HG03097 (cell line): ENCODE results near the gene FADS3.
A peak's percentile ranks its signal among the peaks of the same experiment; 100 is the strongest.

Experiments
- ATAC-seq: cut with Tn5 transposase; IDR thresholded peaks from one replicate; pipeline ENCODE4 v1.9.1; 2021; ENCODE audit not compliant: unreplicated experiment, low FRiP score

FADS3 gene

DNA sequence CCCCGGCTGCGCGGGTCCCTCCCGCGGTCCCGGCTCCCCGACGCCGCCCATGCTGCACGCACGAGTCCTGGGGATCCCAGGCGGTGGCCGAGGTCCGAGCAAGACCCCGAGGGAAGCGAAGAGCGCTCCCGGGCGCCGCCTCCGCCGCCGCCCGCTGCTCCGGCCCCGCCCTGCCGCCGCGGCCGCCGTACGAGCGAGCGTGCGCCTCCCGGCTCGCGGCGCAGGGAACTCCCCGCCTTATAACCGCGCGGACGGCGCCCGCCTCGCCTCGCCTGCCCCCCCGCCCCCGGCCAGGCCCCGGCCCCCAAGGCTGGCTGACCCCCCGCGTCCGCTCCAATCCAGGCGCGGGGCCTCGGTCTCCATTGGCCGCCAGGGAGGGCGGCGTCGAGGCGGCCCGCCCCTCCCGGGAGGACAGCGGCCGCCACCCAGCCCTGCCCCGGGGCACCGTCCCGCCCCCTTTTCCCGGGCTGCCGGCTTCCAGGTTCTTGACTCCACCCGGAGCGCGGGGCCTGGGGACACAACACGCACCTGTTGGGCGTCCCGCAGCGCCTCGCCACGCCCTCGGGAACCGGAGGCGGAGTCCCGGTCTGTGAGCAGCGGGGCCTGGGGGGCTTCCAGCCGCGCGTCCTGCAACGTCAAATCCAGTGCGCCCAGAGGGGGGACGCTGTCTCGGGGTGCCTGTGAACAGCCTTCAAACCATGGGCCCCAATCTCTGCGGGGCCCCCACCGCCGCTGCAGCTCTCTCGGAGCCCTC is at the start of gene FADS3:
Gene FADS3, minus strand, starts transcription at position 215 of the 754 bp plus-strand sequence. Its CDS starts 164 bp downstream, at position 51.
- ATAC-seq, result peak; percentile 50

DNA sequence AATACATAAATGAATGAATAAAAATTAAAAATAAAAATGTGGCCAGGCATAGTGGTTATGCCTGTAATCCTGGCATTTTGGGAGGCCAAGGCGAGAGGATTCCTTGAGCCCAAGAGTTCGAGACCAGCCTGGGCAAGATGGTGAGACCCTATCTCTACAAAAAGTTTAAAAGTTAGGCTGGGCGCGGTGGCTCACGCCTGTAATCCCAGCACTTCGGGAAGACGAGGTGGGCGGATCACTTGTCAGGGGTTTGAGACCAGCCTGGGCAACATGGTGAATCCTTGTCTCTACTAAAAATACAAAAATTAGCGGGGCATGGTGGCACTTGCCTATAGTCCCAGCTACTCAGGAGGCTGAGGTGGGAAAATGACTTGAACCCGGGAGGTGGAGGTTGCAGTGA is 49.1 kb upstream of the FADS3 start:
- ATAC-seq, result no peak

GRCh38 chr11:61935861-61936260 is 44.5 kb upstream of the FADS3 start:
- ATAC-seq, result no peak

DNA sequence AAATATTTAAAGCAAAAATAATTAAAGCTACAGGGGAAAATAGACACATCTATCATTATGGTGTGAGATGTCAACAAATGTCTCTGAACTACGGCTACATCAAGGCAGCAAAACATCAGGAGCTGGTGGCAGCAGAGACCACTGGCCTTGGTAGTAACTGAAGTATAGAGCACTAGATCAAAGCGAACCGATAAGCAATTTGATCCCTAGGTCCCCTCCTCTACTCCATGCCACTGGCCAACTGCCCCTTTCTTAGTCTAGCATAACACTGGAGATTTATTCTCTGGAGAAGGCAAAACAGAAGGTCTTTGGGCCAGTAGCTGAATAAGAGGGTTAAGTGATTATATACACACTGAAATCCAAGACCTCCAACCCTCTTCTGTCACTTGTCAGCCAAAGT is 39.6 kb upstream of the FADS3 start:
- ATAC-seq, result no peak

- ATAC-seq, result no peak
Observed at GRCh38 chr11:61928606-61929005, 37.3 kb upstream of the FADS3 start.

GRCh38 chr11:61927501-61927900 is 36.2 kb upstream of the FADS3 start:
- ATAC-seq, result no peak

- no peak for ATAC-seq
Observed at GRCh38 chr11:61926235-61926634, 34.9 kb upstream of the FADS3 start.

DNA sequence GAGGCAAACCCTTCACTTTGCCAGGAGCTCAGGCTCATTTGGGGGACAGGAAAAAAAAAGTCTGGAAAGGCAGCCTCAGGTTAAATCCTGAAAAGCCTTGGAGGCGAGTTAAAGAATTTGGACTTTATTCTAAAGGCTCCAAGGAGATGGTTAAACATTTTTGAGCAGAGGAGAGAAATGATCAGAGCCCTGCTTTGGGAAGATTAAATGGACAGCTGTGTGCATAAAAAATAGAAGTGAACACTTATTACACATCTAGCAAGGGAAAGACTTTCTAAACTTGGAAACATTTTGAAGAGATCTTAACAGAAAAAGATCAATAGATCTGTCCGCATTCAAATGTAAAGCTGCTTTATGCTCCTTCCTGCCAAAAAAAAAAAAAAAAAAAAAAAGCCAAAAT is 34.4 kb upstream of the FADS3 start:
- ATAC-seq, result no peak

GRCh38 chr11:61924064-61924455 is 32.7 kb upstream of the FADS3 start:
- no peak for ATAC-seq

- ATAC-seq, result no peak
Observed at GRCh38 chr11:61923166-61924063, 32.1 kb upstream of the FADS3 start.

- no peak for ATAC-seq
Observed at GRCh38 chr11:61922539-61922938, 31.2 kb upstream of the FADS3 start.

DNA sequence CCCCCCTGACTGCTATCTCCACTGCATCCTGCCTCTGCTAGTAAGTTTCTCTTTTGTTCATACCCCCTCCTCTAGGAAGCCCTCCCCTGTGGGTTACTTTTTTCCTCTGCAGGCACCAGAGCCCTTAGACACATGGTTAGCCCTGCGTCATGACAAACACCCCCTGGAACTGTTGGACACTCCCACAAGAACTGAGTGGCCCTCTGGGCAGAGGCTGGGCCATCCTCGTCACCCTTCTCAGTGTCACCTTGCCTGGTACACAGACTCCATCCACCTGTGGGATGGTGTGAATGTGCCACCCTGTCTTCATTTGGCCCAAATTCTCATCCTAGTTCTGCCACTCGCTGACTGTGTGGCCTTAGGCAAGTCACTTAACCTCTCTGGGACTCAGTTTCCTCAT is 30.1 kb upstream of the FADS3 start:
- no peak for ATAC-seq

DNA sequence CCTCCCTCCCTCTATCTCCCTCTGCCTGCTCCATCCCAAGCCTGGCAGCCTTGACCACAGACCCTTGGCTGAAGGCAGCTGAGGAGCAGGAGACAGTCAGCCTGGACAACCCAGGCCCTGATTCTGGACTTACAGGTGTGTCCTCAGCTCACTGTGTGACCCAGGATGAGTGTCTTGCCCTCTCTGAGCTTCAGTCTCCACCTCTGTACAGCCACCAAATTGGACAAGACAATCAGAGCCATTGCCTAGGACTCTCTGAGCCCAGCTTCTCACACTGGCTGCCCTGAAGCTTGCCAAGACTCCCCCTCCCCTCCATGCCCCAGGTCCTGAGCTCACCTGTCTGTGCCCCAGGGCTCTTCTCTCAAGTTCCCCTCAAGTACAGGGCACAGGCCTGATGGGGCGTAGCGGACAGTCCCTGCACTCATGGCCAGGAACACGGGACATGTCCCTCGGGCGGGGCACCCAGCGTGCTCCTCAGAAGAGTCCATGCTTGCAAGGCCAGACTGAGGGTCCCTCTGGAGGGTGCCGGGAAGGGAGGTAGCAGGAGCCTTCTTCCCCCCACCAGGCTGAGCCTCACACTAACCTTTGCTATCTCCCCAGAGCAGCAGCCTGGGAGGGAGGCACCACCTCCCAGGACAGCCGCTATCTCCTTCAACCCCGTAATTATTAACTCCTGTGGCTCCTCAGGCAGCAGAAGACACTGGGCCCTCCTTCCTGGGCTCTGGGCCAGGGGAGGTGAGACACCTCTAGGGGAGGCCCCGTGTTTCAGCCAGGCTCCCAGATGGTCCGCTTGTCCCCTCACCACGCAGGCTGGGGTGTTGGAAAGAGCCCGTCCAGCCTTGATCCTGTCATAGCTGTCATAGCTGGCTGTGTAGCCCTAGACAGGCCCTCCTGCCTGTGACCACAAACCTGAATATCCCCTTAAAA is 28.6 kb upstream of the FADS3 start:
- ATAC-seq, result no peak

DNA sequence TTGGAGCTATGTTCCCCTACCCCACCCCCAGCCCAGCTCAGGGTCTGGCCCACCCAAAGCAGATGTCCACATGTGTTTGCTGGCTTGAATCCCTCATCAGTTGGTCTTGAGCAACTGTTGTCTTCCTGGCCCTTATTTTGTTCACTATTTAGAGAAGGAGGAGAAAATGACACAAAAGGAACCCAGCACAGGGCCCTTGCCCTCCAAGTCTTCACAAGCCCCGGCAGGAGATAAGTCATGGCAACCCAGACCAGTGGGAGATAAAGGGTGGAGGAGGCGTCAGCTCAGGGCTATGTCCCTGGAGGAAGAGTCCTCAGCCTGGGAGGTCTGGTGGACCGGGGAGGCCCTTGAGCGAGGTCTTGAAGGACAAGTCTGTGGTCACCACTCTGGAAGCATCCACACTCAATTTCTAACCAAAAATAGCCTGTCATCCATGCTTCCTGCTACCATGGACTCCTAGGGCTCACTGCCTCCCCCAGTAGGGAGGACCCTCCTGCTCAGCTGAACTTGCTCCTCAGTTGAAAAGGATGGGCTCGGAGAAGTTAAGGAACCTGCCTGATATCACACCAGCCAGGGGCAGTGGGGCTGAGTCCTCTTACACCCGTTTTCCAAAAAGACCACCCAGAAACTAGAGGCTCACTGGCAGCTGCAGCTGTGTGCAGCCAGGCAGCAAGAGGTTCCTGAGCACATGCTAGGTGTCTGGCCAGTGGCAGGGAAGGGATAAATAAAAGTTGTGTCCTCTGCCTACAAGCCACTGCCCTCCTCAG is 27.8 kb upstream of the FADS3 start:
- no peak for ATAC-seq

GRCh38 chr11:61918251-61918937 is 27.0 kb upstream of the FADS3 start:
- ATAC-seq, result no peak

DNA sequence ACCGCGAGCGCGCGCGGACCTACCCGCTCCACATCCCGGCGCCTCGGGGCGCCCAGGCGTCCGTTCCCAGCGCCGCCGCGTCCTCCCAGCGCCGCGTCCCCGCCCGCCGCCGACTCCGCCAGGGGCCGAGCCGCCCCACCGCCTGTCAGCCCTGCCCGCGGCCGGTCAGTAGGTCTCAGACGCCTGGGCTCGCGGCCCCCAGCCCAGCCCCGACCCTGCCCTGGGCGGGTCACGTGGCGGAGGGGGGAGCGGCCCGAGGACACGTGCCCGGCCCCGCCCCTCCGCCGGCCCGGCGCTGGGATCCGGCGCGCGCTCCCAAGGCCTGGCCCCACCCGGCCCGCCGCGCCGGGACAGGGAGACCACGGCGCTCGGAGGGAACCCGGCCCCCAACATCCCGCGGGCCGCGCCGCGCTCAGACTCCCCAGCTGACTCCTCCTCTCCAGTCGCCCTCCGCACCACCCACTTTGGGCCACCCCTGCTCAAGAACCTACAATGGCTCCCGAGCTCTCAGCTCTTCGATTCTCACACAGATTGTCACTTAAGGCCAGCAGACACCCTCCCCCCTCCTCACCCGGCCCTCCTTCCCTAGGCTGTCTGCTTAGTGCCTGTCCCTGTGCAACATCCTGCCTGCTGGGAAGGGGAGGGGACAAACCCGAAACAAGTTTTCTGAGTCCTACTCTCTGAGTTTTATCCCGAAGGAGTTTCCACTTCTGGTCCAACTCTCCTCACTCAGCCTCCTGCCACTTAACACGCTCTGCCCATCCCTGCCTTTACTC is 26.2 kb upstream of the FADS3 start, which contains the start of gene RAB3IL1:
Gene RAB3IL1, minus strand, starts transcription at position 233 of the 776 bp plus-strand sequence. Its CDS starts 199 bp downstream, at position 34.
- no peak for ATAC-seq

- no peak for ATAC-seq
Observed at GRCh38 chr11:61916737-61917333, 25.5 kb upstream of the FADS3 start.
